Calu3 (cell line): ENCODE data around the gene ISLR. TPM values are rescaled to one million over a fixed set of nuclear protein-coding genes. Genes with fewer than 3 reads are reported as not detected.

Source experiments
- BruUV-seq: library from RNA; stranded (reverse); fragments of 400-500 nt; replicated peaks from 2 replicates; lab custom pipeline; 2021; lab: Mats Ljungman, UMichigan
- CTCF ChIA-PET: fragments of 300-600 bp; sonication (Branson Sonifier 250); formaldehyde crosslinking; loops from one replicate; lab custom pipeline; 2022; ENCODE audit warnings: antibody characterized with exemption; lab: Charles Lee
- DNase-seq: peaks from one replicate; pipeline ENCODE4 v3.0.0; 2022
- H3K27ac Mint-ChIP-seq: one replicate; pipeline ENCODE4 v1.8.0; 2022; ENCODE audit warnings: mixed read lengths; ENCODE audit not compliant: unreplicated experiment
- H3K27me3 Mint-ChIP-seq: one replicate; pipeline ENCODE4 v1.8.0; 2022; ENCODE audit warnings: mixed read lengths; ENCODE audit not compliant: unreplicated experiment
- H3K36me3 Mint-ChIP-seq: one replicate; pipeline ENCODE4 v1.8.0; 2022; ENCODE audit warnings: mild to moderate bottlenecking, moderate library complexity, mixed read lengths; ENCODE audit not compliant: insufficient read depth, unreplicated experiment
- H3K4me1 Mint-ChIP-seq: one replicate; pipeline ENCODE4 v1.8.0; 2022; ENCODE audit warnings: mild to moderate bottlenecking, low read depth, mixed read lengths; ENCODE audit not compliant: unreplicated experiment
- H3K4me3 Mint-ChIP-seq: one replicate; pipeline ENCODE4 v1.8.0; 2022; ENCODE audit warnings: mild to moderate bottlenecking, low read depth, moderate library complexity, mixed read lengths; ENCODE audit not compliant: unreplicated experiment
- H3K9me3 Mint-ChIP-seq: one replicate; pipeline ENCODE4 v1.8.0; 2022; ENCODE audit warnings: low read depth, mixed read lengths; ENCODE audit not compliant: unreplicated experiment
- CTCF ChIP-seq: fragments of 200-600 bp; IDR thresholded peaks from one replicate; pipeline ENCODE4 v1.8.0; 2022; ENCODE audit warnings: antibody characterized with exemption; ENCODE audit not compliant: unreplicated experiment
- intact Hi-C: fragments of 100-400 bp; cut with micrococcal nuclease; formaldehyde crosslinking; loops from one replicate; pipeline ENCODE4 v1.10.0; 2022; ENCODE audit not compliant: unreplicated experiment
- total RNA-seq: library from RNA; stranded (reverse); gene quantifications from 2 replicates; pipeline ENCODE4 v1.2.3, GENCODE V29; 2022

Gene ISLR
- total RNA-seq, 1 experiment from 2014 or later: not detected

GRCh38 chr15:74172701-74173379, 670 bp upstream of the ISLR start:
- BruUV-seq: no TSS peak
- no peak overlapping the region for H3K27ac Mint-ChIP-seq
- TF ChIP-seq CTCF: no peak
- CTCF ChIA-PET: no interaction called here
- intact Hi-C loops: no loop called here
- DNase-seq: no peak
- peaks cover 7% of the 10 kb centered on the region for H3K36me3 Mint-ChIP-seq
- H3K9me3 Mint-ChIP-seq: no peaks in the 10 kb centered on the region
- peaks cover 7% of the 10 kb centered on the region for H3K4me1 Mint-ChIP-seq
- no peak overlapping the region for H3K4me3 Mint-ChIP-seq
- H3K27me3 Mint-ChIP-seq: peaks cover 54% of the 10 kb centered on the region

GRCh38 chr15:74174219-74174957, 878 bp downstream of the ISLR start:
- no peak for DNase-seq
- H3K9me3 Mint-ChIP-seq: no peaks in the 10 kb centered on the region
- no peak overlapping the region for H3K27ac Mint-ChIP-seq
- H3K4me1 Mint-ChIP-seq: peaks cover 21% of the 10 kb centered on the region
- BruUV-seq: no TSS peak
- H3K4me3 Mint-ChIP-seq: no peak overlapping the region
- intact Hi-C loops: no loop called here
- peaks cover 7% of the 10 kb centered on the region for H3K36me3 Mint-ChIP-seq
- CTCF ChIA-PET: interaction anchor here (0.7 to 1.3 kb wide), 2 partner anchors 29 to 68 kb away, joined by 3 to 4 read pairs; partner anchors contain the start of gene STRA6
- peaks cover 40% of the 10 kb centered on the region for H3K27me3 Mint-ChIP-seq
- no peak for TF ChIP-seq CTCF

- CTCF ChIA-PET: interaction anchor here (1.3 kb wide), 1 partner anchor 68 kb away, joined by 4 read pairs; no protein-coding TSS in a partner anchor
- BruUV-seq: no TSS peak
- Mint-ChIP-seq H3K27ac (no peak overlapping the region), H3K36me3 (peaks cover 7% of the 10 kb centered on the region), H3K27me3 (peaks cover 35% of the 10 kb centered on the region), H3K4me3 (no peak overlapping the region), H3K4me1 (peaks cover 26% of the 10 kb centered on the region), H3K9me3 (no peaks in the 10 kb centered on the region)
- intact Hi-C loops: no loop called here
- no peak for TF ChIP-seq CTCF
- DNase-seq: no peak
Observed at GRCh38 chr15:74174958-74175253, 1.4 kb downstream of the ISLR start.

DNA sequence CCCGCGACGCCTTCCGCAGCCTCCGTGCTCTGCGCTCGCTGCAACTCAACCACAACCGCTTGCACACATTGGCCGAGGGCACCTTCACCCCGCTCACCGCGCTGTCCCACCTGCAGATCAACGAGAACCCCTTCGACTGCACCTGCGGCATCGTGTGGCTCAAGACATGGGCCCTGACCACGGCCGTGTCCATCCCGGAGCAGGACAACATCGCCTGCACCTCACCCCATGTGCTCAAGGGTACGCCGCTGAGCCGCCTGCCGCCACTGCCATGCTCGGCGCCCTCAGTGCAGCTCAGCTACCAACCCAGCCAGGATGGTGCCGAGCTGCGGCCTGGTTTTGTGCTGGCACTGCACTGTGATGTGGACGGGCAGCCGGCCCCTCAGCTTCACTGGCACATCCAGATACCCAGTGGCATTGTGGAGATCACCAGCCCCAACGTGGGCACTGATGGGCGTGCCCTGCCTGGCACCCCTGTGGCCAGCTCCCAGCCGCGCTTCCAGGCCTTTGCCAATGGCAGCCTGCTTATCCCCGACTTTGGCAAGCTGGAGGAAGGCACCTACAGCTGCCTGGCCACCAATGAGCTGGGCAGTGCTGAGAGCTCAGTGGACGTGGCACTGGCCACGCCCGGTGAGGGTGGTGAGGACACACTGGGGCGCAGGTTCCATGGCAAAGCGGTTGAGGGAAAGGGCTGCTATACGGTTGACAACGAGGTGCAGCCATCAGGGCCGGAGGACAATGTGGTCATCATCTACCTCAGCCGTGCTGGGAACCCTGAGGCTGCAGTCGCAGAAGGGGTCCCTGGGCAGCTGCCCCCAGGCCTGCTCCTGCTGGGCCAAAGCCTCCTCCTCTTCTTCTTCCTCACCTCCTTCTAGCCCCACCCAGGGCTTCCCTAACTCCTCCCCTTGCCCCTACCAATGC, 2.0 kb downstream of the ISLR start:
- no peak for DNase-seq
- H3K4me1 Mint-ChIP-seq: peaks cover 33% of the 10 kb centered on the region
- BruUV-seq: no TSS peak
- peaks cover 28% of the 10 kb centered on the region for H3K27me3 Mint-ChIP-seq
- CTCF ChIA-PET: interaction anchor here (1.3 kb wide), 1 partner anchor 67 kb away, joined by 4 read pairs; no protein-coding TSS in a partner anchor
- H3K36me3 Mint-ChIP-seq: peaks cover 12% of the 10 kb centered on the region
- no peak overlapping the region for H3K4me3 Mint-ChIP-seq
- intact Hi-C loops: no loop called here
- no peaks in the 10 kb centered on the region for H3K9me3 Mint-ChIP-seq
- TF ChIP-seq CTCF: no peak
- H3K27ac Mint-ChIP-seq: no peak overlapping the region
